Mesendoderm (in vitro differentiated cells): ENCODE results near the gene TMTC1.

Experiments used
- DNase-seq: peaks from one replicate; pipeline ENCODE4 v3.0.0; 2013
- H2AK5ac ChIP-seq: 2 replicates; pipeline ENCODE4 v1.6.1; 2013; ENCODE audit warnings: low read length, inconsistent platforms
- H2BK120ac ChIP-seq: 2 replicates; pipeline ENCODE4 v1.6.1; 2013; ENCODE audit warnings: low read depth, mild to moderate bottlenecking, low read length, moderate library complexity, mixed read lengths
- H2BK15ac ChIP-seq: replicated peaks from 2 replicates; pipeline ENCODE4 v1.6.1; 2013; ENCODE audit warnings: low read depth, mild to moderate bottlenecking, moderate library complexity
- H2BK5ac ChIP-seq: 2 replicates; pipeline ENCODE4 v1.6.1; 2013; ENCODE audit warnings: low read length, inconsistent platforms
- H3K18ac ChIP-seq: 2 replicates; pipeline ENCODE4 v1.6.1; 2013; ENCODE audit warnings: mild to moderate bottlenecking, low read length, mixed read lengths
- H3K23ac ChIP-seq: one replicate; pipeline ENCODE4 v1.6.1; 2013; ENCODE audit warnings: low read length
- H3K27ac ChIP-seq: 2 replicates; pipeline ENCODE4 v1.5.1; 2013; ENCODE audit warnings: low read depth, mild to moderate bottlenecking, inconsistent platforms, low read length, moderate library complexity
- H3K27me3 ChIP-seq: 2 replicates; pipeline ENCODE4 v1.6.1; 2013; ENCODE audit warnings: low read length, control low read depth, mild to moderate bottlenecking, inconsistent platforms; ENCODE audit not compliant: insufficient read depth, poor library complexity
- H3K36me3 ChIP-seq: 2 replicates; pipeline ENCODE4 v1.6.1; 2013; ENCODE audit warnings: low read length, inconsistent platforms; ENCODE audit not compliant: control insufficient read depth, insufficient read depth
- H3K4ac ChIP-seq: one replicate; pipeline ENCODE4 v1.6.1; 2013; ENCODE audit warnings: low read depth, mild to moderate bottlenecking, low read length, moderate library complexity
- H3K4me1 ChIP-seq: 2 replicates; pipeline ENCODE4 v1.6.1; 2013; ENCODE audit warnings: low read depth, low read length, inconsistent platforms; ENCODE audit not compliant: control insufficient read depth
- H3K4me2 ChIP-seq: 2 replicates; pipeline ENCODE4 v1.6.1; 2013; ENCODE audit warnings: low read length
- H3K4me3 ChIP-seq: 2 replicates; pipeline ENCODE4 v1.5.1; 2013; ENCODE audit warnings: mild to moderate bottlenecking, low read length
- H3K56ac ChIP-seq: one replicate; pipeline ENCODE4 v1.6.1; 2013; ENCODE audit warnings: low read length
- H3K79me1 ChIP-seq: 2 replicates; pipeline ENCODE4 v1.6.1; 2013; ENCODE audit warnings: low read length, inconsistent platforms
- H3K79me2 ChIP-seq: 2 replicates; pipeline ENCODE4 v1.6.1; 2013; ENCODE audit warnings: mild to moderate bottlenecking, low read length; ENCODE audit not compliant: control insufficient read depth, insufficient read depth
- H3K9ac ChIP-seq: 2 replicates; pipeline ENCODE4 v1.6.1; 2013; ENCODE audit warnings: low read length, inconsistent platforms
- H4K5ac ChIP-seq: one replicate; pipeline ENCODE4 v1.6.1; 2013; ENCODE audit warnings: low read length
- H4K8ac ChIP-seq: one replicate; pipeline ENCODE4 v1.6.1; 2013; ENCODE audit warnings: low read depth, mild to moderate bottlenecking, control low read depth, low read length, moderate library complexity
- WGBS: extraction: QIAGEN DNeasy Blood & Tissue Kit; methylation state at CpG from one replicate; pipeline ENCODE4 v1.1.7; 2013; ENCODE audit warnings: low lambda C conversion rate, missing lambda C conversion rate; ENCODE audit not compliant: insufficient coverage; ENCODE audit errors: extremely low coverage; 5-methylcytosine and 5-hydroxymethylcytosine counted together

TMTC1 gene

DNA sequence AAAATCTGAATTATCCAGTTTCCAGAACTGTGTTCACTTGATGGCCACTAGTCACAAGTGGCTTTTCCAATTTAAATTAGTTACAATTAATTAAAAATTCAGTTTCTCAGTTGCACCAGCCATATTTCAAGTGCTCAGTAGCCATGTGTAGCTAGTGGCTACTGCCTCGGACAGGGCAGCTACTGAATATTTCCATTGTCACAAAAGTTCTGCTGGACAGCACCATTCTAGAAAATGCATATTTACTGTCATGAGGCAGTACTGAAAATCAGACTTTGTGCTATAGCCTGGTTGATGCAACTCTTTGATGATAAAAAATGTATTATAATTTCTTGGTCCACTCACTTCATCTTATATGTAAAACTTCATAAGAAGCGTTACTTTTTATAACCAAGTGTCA is 274.8 kb downstream of the TMTC1 start:
- no peak overlapping the region for H3K4me3 ChIP-seq
- H3K27ac ChIP-seq = no peak overlapping the region
- no peaks in the 10 kb centered on the region for H3K79me1 ChIP-seq
- H3K4me1 ChIP-seq = no peaks in the 10 kb centered on the region
- no peaks in the 10 kb centered on the region for H3K27me3 ChIP-seq
- no peak overlapping the region for H4K8ac ChIP-seq
- WGBS = no CpG with 5 or more reads among the region's 2 CpGs
- H3K23ac ChIP-seq = no peak overlapping the region
- H3K56ac ChIP-seq = no peak overlapping the region
- no peak overlapping the region for H2AK5ac ChIP-seq
- no peak overlapping the region for H3K4me2 ChIP-seq
- no peak overlapping the region for H3K4ac ChIP-seq
- no peaks in the 10 kb centered on the region for H3K79me2 ChIP-seq
- no peak overlapping the region for H2BK5ac ChIP-seq
- DNase-seq = no peak
- H2BK15ac ChIP-seq = no peak overlapping the region
- H4K5ac ChIP-seq = no peak overlapping the region
- no peak overlapping the region for H3K9ac ChIP-seq
- H3K36me3 ChIP-seq = no peaks in the 10 kb centered on the region
- no peak overlapping the region for H2BK120ac ChIP-seq
- H3K18ac ChIP-seq = no peak overlapping the region

DNA sequence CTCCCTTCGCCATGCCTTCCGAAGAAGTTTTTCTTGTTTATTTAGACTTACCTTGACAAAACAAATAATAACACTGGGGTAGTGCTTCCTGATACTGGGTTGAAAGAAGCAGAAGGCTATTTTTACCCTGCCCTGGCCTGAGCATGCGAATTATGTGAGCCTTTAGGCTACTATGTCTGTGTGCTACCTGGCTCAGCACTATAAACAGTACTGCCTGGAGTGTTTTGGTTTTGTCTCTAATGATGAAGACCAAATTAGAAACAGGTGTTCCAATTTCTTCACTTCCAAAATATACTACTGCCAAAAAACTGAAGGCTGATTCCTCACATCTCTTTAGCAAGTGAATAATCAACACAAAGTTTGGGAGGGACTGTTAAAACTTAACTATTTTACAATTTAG is 278.6 kb downstream of the TMTC1 start:
- Histone ChIP-seq H2BK120ac (no peak overlapping the region), H3K18ac (no peak overlapping the region), H3K4ac (no peak overlapping the region), H3K36me3 (no peaks in the 10 kb centered on the region), H3K4me1 (no peaks in the 10 kb centered on the region), H3K27me3 (no peaks in the 10 kb centered on the region), H4K5ac (no peak overlapping the region), H2BK5ac (no peak overlapping the region), H3K9ac (no peak overlapping the region), H4K8ac (no peak overlapping the region), H3K4me2 (no peak overlapping the region), H3K79me1 (no peaks in the 10 kb centered on the region), H2AK5ac (no peak overlapping the region), H3K23ac (no peak overlapping the region), H3K56ac (no peak overlapping the region), H3K4me3 (no peak overlapping the region), H2BK15ac (no peak overlapping the region), H3K79me2 (no peaks in the 10 kb centered on the region), H3K27ac (no peak overlapping the region)
- WGBS = no CpG with 5 or more reads among the region's 3 CpGs
- no peak for DNase-seq

DNA sequence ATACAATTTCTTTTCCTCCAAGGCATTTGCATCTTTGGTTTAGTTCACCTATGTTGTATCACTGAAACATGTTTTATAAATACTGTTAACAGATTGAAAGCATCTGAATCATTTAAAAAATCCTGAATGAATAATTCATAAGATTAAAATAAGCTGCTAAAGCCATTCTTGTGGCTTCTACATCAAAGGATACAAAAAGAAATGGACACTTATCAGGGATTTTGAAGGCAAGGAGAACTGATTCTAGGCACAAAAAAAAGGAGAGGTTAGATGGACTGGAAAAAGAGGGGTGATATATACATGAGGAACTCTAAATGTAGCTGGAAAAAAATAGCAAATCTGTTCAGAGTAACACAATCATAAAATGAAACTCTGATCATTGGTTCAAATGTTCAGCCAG is 280.5 kb downstream of the TMTC1 start:
- no peak overlapping the region for H4K8ac ChIP-seq
- no peak overlapping the region for H2BK5ac ChIP-seq
- H4K5ac ChIP-seq = no peak overlapping the region
- H3K4ac ChIP-seq = no peak overlapping the region
- H2BK120ac ChIP-seq = no peak overlapping the region
- H3K23ac ChIP-seq = no peak overlapping the region
- no peak overlapping the region for H2BK15ac ChIP-seq
- no peak overlapping the region for H3K27ac ChIP-seq
- DNase-seq = no peak
- H3K4me1 ChIP-seq = no peaks in the 10 kb centered on the region
- no peak overlapping the region for H3K18ac ChIP-seq
- no peaks in the 10 kb centered on the region for H3K79me1 ChIP-seq
- H2AK5ac ChIP-seq = no peak overlapping the region
- no peak overlapping the region for H3K4me2 ChIP-seq
- no peak overlapping the region for H3K9ac ChIP-seq
- H3K36me3 ChIP-seq = no peaks in the 10 kb centered on the region
- no peaks in the 10 kb centered on the region for H3K79me2 ChIP-seq
- no peak overlapping the region for H3K4me3 ChIP-seq
- H3K27me3 ChIP-seq = no peaks in the 10 kb centered on the region
- no peak overlapping the region for H3K56ac ChIP-seq

DNA sequence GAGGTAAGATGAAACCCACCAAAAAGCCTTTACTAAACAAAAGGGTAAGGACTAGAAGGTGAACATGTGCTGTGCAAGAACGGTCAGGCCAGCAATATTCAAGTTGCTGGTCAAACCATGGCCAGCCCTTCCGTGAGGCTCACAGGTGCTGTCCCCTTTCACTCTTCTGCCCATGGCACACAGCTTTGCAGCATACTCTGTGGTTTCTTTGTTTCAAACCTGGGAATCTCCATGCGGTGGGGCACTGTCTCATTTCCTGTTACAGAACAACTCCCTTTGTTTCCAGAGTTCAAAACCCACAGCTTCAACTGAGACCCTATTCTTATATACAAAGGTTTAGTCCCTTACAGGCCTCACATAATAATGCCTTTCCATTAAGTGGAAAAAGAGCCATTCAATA is 284.5 kb downstream of the TMTC1 start:
- Histone ChIP-seq H3K4me2 (no peak overlapping the region), H3K9ac (no peak overlapping the region), H3K18ac (no peak overlapping the region), H3K4me3 (no peak overlapping the region), H4K8ac (no peak overlapping the region), H2AK5ac (no peak overlapping the region), H3K79me2 (no peaks in the 10 kb centered on the region), H4K5ac (no peak overlapping the region), H2BK120ac (no peak overlapping the region), H2BK5ac (no peak overlapping the region), H3K56ac (no peak overlapping the region), H3K36me3 (no peaks in the 10 kb centered on the region), H3K4me1 (no peaks in the 10 kb centered on the region), H3K27me3 (no peaks in the 10 kb centered on the region), H3K23ac (no peak overlapping the region), H3K79me1 (no peaks in the 10 kb centered on the region), H3K27ac (no peak overlapping the region), H2BK15ac (no peak overlapping the region), H3K4ac (no peak overlapping the region)
- DNase-seq = no peak
- no CpG with 5 or more reads among the region's 3 CpGs for WGBS

DNA sequence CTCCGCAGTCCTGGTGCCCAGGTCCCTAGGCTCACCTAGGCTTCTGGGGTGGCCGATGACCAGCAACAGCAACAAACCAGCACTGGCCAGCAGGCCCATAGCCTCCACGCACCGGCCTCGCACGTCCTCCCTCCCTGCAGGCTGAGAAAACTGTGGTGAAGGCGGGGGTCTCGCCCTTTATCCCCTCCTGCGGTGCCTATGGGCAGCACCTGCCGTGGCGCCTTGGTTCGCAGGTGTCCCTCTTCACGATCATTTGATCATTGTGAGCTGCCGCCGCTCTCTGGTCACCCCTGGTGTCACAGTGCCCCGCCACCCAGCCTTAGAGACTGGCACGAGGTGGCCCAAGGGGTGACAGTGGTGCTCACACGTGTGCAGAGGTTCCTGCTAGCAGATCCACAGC is 286.2 kb downstream of the TMTC1 start, which contains the start of gene OVCH1:
TSS of gene OVCH1 (minus strand) at position 99 of the 400 bp plus-strand sequence. CDS start at position 99, 0 bp downstream.
- no CpG with 5 or more reads among the region's 18 CpGs for WGBS
- DNase-seq = no peak

DNA sequence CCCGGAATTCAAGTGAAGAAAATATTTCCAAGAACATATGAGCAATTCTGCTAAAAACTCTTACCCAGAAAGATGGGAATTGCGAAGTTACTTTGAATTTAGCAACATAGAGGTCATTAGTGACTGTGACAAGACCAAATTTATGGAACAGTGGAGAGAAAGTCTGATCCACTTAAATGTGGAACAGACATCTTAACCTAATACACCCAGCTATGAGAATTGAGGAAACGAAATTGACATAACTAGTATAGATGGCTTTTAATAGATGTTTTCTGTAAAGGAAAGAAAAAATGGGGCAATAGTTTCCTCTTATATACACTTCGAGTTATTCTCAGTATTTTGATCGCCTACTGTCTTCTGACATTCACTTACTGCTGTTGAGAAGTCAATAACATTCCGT is 290.9 kb downstream of the TMTC1 start:
- H3K4me1 ChIP-seq = no peaks in the 10 kb centered on the region
- H3K18ac ChIP-seq = no peak overlapping the region
- H3K56ac ChIP-seq = no peak overlapping the region
- H3K79me1 ChIP-seq = no peaks in the 10 kb centered on the region
- H3K36me3 ChIP-seq = no peaks in the 10 kb centered on the region
- no CpG with 5 or more reads among the region's 6 CpGs for WGBS
- H3K23ac ChIP-seq = no peak overlapping the region
- no peak overlapping the region for H3K4ac ChIP-seq
- no peak overlapping the region for H2BK5ac ChIP-seq
- H3K4me3 ChIP-seq = no peak overlapping the region
- H3K79me2 ChIP-seq = no peaks in the 10 kb centered on the region
- H4K5ac ChIP-seq = no peak overlapping the region
- no peak overlapping the region for H2BK120ac ChIP-seq
- H2BK15ac ChIP-seq = no peak overlapping the region
- no peak overlapping the region for H3K27ac ChIP-seq
- no peak for DNase-seq
- H3K9ac ChIP-seq = no peak overlapping the region
- H3K27me3 ChIP-seq = no peaks in the 10 kb centered on the region
- no peak overlapping the region for H3K4me2 ChIP-seq
- H2AK5ac ChIP-seq = no peak overlapping the region
- H4K8ac ChIP-seq = no peak overlapping the region

More for the DNA sequence above, 286.2 kb downstream of the TMTC1 start, which contains the start of gene OVCH1:
- Histone ChIP-seq H3K4me3 (no peak within 1 kb of the TSS), H2AK5ac (no peak within 1 kb of the TSS), H2BK120ac (no peak within 1 kb of the TSS), H3K79me2 (no peaks in the 10 kb centered on the region), H3K56ac (no peak within 1 kb of the TSS), H3K4ac (no peak within 1 kb of the TSS), H3K23ac (no peak within 1 kb of the TSS), H3K4me1 (no peaks in the 10 kb centered on the region), H3K4me2 (no peak within 1 kb of the TSS), H3K9ac (no peak within 1 kb of the TSS), H3K27ac (no peak within 1 kb of the TSS), H3K27me3 (no peaks in the 10 kb centered on the region), H2BK15ac (no peak within 1 kb of the TSS), H4K5ac (no peak within 1 kb of the TSS), H3K79me1 (no peaks in the 10 kb centered on the region), H3K18ac (no peak within 1 kb of the TSS), H3K36me3 (no peaks in the 10 kb centered on the region), H2BK5ac (no peak within 1 kb of the TSS), H4K8ac (no peak within 1 kb of the TSS)
